Activated CD4-positive, alpha-beta T cell treated with anti-CD3 and anti-CD28 coated beads, Interleukin-2, amount 50 U/mL, for 24 hours (primary cell): ENCODE data around the gene ST6GAL2.

Source experiments
- DNase-seq, 2 donors: peaks; one replicate each; pipeline ENCODE4 v3.0.0-alpha.2; 2020; ENCODE audit warnings: low read depth in 1 of 2, low spot score in 1 of 2

ST6GAL2 gene

GRCh38 chr2:106864051-106864450 lies 21.9 kb downstream of the ST6GAL2 start:
- no peak for DNase-seq

- no peak for DNase-seq
Observed at GRCh38 chr2:106863387-106863786, 22.6 kb downstream of the ST6GAL2 start.

GRCh38 chr2:106859498-106859897 lies 26.5 kb downstream of the ST6GAL2 start:
- no peak for DNase-seq

DNA sequence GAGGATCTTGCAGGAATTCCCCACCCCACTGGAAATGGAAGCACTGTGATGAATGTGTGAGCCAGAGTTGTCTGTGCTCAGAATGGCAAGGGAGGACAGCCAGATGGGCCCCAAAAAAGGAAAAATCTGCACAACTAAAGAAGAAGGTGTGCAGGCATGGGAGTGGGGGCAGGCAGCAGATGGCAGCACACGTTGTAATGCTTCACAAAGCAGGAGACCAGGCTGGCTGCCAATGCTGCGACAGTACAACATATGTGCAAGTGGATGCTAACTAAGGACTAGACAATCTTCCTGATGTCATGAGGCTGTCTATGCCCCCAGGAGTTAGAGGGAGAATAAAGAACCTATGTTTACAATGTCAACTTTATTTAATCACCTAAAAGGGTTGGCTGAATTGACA lies 27.2 kb downstream of the ST6GAL2 start:
- DNase-seq = no peak

DNA sequence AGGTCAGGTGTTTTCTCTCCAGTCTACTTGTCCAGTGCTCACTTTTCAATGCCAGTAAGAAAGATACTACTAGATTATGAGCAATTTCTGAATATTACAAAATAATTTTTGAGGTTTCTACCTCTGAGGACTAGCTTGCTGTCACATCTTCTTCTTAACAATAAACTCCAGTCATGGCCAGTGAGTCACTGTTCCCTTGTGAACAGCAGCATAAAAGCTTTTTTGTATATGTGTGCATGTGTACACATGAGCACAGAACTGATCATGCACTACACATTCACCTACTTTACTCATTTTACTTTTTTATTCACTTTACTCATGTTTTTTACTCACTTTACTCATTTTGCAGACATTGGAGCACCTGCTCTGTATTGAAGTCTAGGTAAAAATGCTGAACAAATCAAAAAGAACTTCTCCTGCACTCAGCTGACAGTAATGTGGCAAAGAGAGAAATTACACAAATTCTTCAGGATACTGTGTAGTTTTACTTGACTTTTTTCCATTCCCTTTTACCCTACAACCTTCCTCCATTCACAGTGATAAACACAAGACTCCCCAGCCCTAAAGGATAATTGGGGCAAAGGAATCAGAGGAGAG lies 28.0 kb downstream of the ST6GAL2 start:
- no peak for DNase-seq

- DNase-seq = no peak
Observed at GRCh38 chr2:106853631-106854030, 32.3 kb downstream of the ST6GAL2 start.

GRCh38 chr2:106851881-106852501 lies 34.0 kb downstream of the ST6GAL2 start:
- no peak for DNase-seq

DNA sequence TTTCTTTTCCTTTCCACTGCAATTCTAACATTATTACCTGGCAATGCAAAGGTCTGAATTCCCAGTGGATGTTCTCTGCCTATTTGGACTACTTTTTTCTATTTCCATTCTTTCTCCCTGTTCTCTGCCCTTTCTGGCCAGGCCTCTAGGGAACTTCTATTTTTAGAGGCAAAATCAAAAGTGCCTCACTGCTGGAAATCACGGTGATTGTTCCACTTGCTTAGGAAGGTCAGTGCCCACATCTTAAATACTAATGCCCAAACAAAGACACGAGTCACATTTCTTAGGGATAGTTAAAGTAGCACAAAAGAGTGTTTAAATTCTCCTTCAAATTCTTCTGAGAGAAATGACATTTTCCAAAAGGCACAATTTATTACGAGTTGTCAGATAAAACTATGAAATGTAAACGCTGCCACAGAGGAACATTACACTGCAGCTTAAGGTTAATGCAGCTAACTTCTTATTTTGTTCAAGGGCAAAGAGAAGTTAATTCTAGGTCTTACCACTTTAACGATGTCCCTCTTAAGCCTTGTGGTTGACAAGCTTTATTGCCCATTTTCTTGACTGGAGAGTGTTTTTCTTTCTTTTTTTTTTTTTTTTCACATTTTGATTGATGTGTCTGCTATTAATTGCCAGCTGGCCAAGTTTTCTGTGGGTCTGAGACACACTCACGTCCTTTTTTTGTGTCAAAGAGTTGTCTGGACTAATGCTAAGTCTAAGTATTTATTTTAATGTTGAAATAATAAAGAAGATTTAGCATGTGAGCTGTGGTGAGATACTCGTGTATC lies 34.7 kb downstream of the ST6GAL2 start:
- DNase-seq = no peak

DNA sequence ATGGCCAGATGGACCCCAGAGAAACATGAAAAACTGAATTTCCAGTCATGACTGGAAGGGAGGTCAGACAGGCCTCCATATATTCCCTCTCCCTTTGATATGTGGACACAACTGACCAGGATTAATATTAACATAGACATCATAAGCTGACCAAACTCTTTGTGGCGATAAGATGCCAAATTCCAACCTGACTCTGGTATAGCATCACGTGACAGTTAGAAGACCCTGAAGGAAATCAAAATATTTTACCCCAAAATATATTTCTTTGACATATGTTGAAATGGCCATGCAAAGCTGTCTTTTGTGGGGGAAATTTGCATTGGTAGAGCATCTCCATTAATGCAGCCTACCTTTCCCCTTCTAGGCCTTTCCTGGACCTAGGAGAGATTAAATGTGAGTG lies 36.7 kb downstream of the ST6GAL2 start:
- DNase-seq = no peak

GRCh38 chr2:106847366-106847765 lies 38.6 kb downstream of the ST6GAL2 start:
- no peak for DNase-seq

DNA sequence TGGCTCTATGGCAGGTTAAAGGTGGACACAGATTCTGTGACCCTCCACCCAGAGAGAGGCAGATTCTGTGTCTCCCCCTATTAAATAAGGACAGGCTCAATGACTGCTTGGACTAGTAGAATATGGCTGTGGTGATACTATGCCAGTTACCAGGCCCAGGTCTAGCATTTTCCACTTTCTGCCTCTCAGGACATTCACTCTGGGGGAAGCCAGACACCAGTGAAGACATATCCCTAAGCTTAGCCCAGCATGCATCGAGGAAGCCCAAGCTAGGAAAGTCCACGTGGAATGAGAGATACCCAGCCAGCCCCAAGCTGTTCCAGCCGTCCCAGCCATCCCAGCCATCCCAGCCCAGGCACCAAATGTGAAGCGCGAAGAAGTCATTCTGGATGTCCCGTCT lies 40.3 kb downstream of the ST6GAL2 start:
- no peak for DNase-seq

- DNase-seq = no peak
Observed at GRCh38 chr2:106843910-106844250, 42.1 kb downstream of the ST6GAL2 start.

GRCh38 chr2:106843001-106843909 lies 42.7 kb downstream of the ST6GAL2 start:
- DNase-seq = no peak

DNA sequence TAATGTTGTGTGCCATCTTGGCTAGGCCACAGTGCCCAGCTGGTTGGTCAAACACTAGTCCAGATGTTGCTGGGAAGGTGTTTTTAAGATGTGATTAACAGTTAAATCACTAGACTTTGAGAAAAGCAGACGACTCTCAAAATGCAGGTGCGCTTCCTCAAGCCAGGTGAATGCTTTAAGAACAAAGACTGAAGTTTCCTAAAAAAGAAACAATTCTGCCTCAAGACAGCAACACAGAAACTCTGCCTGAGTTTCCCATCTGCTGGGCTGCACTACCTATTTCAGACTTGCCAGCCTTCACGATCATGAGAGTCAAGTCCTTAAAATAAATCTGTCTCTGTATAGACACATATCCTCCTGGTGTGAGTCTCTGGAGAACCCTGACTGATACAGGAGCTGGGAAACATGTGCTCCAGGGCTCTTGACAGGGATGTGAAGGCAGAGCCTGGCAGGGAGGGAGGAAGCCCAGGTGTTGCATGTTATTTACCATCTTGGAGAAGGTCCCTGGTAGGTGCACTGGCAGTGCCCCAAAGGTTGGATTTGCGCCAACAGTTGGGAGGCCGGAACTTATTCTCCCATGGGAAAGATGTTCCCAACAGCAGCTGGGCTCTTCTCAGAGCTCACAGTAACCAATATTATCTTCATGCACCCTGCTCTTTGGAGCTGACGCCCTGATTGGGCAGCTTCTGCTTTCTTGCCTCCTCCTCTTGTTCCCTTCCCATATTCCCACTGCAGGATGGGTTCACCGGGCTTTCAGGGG lies 43.9 kb downstream of the ST6GAL2 start:
- DNase-seq = no peak

GRCh38 chr2:106840818-106841217 lies 45.1 kb downstream of the ST6GAL2 start:
- DNase-seq = no peak

- no peak for DNase-seq
Observed at GRCh38 chr2:106839849-106840595, 45.9 kb downstream of the ST6GAL2 start.

GRCh38 chr2:106833256-106833655 lies 52.7 kb downstream of the ST6GAL2 start:
- DNase-seq = no peak

DNA sequence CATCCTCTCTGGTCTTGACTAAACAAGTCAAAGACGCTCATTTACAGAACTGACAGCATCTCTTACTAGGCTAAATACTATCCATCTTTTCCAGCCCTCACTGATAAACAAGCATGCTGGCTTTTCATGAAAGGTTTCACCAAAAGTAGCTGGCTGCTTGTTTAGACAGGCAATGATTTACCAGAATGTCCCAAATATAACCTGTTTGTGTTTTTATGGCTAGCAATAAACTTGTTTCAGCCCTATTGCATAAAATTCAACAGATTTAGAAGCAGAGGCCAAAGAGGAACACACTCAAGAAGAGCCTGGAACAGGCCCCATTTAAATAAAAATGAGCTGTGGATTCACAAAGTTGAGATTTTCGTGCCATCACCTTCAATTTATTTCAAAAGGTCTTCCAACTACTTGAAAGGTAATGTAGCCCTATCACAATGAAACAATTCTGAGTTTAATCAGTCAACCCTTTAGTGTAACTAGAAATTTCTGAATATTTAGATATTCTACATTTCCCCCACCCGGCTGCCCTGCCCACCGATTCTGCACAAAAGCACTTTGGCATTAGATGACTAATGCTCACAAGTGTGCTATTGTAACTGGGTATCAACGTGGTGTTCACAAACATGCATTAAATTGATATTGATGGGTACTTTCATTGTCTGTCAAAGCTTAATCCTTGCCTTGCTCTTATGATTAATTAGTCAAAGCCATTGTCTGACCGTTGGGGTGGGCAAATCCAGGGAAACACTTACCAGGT lies 54.0 kb downstream of the ST6GAL2 start:
- DNase-seq = no peak

- no peak for DNase-seq
Observed at GRCh38 chr2:106831241-106831640, 54.7 kb downstream of the ST6GAL2 start.
